ENCODE measurements around the gene RNF103. TPM values are rescaled to one million over a fixed set of nuclear protein-coding genes. Genes with fewer than 3 reads are reported as not detected.
"Not testable (repeated sequence)": the region's sequence is repeated elsewhere in the genome, so short reads cannot be mapped to it uniquely, and the experiment has no call there.

RNF103 gene
- total RNA-seq, 1 donor from 2014 or later = 41.2 TPM

DNA sequence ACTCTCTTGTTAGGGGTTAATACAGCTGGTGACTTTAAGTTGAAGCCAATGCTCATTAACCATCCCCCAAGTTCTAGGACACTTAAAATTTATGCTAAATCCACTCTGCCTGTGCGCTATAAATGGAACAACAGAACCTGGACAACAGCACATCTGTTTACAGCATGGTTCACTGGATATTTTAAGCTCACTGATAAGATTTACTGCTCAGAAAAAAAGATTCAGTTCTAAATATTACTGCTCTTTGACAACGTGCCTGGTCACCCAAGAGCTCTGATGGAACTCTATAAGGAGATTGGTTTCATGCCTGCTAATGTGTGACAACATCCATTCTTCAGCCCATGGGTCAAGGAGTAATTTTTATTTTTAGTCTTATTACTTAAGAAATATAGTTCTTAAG, 27.5 kb downstream of the RNF103 start:
- Mint-ChIP-seq H3K4me3 (no peak overlapping the region), H3K36me3 (no peaks in the 10 kb centered on the region), H3K27ac (no peak overlapping the region), H3K4me1 (peaks cover 3% of the 10 kb centered on the region), H3K9me3 (peaks cover 2% of the 10 kb centered on the region), H3K27me3 (ENCODE audit: low read depth) (no peaks in the 10 kb centered on the region)
- TF ChIP-seq, protein P1, sequence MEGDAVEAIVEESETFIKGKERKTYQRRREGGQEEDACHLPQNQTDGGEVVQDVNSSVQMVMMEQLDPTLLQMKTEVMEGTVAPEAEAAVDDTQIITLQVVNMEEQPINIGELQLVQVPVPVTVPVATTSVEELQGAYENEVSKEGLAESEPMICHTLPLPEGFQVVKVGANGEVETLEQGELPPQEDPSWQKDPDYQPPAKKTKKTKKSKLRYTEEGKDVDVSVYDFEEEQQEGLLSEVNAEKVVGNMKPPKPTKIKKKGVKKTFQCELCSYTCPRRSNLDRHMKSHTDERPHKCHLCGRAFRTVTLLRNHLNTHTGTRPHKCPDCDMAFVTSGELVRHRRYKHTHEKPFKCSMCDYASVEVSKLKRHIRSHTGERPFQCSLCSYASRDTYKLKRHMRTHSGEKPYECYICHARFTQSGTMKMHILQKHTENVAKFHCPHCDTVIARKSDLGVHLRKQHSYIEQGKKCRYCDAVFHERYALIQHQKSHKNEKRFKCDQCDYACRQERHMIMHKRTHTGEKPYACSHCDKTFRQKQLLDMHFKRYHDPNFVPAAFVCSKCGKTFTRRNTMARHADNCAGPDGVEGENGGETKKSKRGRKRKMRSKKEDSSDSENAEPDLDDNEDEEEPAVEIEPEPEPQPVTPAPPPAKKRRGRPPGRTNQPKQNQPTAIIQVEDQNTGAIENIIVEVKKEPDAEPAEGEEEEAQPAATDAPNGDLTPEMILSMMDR (IDR thresholded peaks at IDR 0.05; ENCODE audit: unreplicated experiment) = no peak
- DNase-seq (ENCODE audit: low spot score in 2 of 2, unreplicated experiment in 2 of 2) = no peak

DNA sequence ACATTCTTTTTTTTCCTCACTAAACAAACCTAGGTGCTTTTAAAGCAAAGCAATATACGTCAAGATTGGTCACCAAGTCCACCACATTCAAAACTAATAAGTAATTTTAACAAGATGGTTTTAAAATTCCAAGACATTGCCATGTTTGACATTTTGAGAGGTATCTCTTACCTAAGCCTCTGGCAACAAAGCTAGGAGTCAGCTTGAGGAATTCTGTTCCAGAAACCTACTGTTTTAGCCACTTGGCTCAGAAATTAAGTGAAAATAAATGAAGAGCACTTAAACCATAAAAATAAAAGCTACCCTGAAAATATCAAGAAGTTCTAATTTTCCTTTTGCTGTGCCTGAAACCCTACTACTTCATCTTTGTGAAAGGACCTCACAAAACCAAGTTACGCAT, 30.4 kb downstream of the RNF103 start:
- peaks cover 13% of the 10 kb centered on the region for H3K9me3 Mint-ChIP-seq
- no peak overlapping the region for H3K27ac Mint-ChIP-seq
- no peaks in the 10 kb centered on the region for H3K36me3 Mint-ChIP-seq
- no peak overlapping the region for H3K4me3 Mint-ChIP-seq
- TF ChIP-seq, protein P1 (IDR thresholded peaks at IDR 0.05; ENCODE audit: unreplicated experiment) = no peak
- no peaks in the 10 kb centered on the region for H3K27me3 Mint-ChIP-seq (ENCODE audit: low read depth)
- peaks cover 3% of the 10 kb centered on the region for H3K4me1 Mint-ChIP-seq
- no peak for DNase-seq (ENCODE audit: low spot score in 2 of 2, unreplicated experiment in 2 of 2)

DNA sequence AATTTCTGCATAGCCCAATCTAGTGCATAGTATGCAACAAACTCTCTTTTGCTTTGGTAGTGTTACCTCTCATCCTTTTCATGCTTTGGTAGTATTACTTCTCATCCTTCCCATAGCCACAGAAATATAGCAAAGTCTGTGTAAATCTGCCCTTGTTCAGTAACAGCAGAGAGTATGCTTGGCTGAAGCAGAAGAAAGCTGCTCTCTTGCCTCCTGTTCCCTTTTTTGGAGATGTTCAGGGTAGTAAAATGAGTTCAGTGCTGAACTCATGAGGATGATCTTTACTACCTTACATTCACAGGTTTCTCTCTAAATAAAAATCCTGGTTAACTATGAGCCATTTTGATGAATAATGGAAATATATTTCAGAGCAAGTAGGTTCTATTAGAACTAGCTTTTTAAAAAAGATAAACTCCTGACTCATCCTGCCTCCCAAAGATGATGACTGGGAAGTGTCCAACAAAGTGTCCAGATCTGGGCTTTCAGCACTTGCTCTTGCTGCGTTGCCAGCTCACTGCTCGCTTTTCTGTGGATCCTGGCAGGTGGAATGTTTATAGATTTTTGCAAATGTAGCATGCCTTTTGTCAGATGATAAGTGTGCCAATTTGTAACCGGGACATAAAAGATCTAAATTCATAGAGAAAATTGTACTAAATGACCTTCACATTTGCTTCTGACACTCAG, 31.0 kb downstream of the RNF103 start:
- DNase-seq (ENCODE audit: low spot score in 2 of 2, unreplicated experiment in 2 of 2) = no peak
- H3K27me3 Mint-ChIP-seq (ENCODE audit: low read depth) = no peaks in the 10 kb centered on the region
- TF ChIP-seq, protein P1 (IDR thresholded peaks at IDR 0.05; ENCODE audit: unreplicated experiment) = no peak
- peaks cover 1% of the 10 kb centered on the region for H3K4me1 Mint-ChIP-seq
- H3K9me3 Mint-ChIP-seq = peaks cover 13% of the 10 kb centered on the region
- no peaks in the 10 kb centered on the region for H3K36me3 Mint-ChIP-seq
- no peak overlapping the region for H3K4me3 Mint-ChIP-seq
- no peak overlapping the region for H3K27ac Mint-ChIP-seq

DNA sequence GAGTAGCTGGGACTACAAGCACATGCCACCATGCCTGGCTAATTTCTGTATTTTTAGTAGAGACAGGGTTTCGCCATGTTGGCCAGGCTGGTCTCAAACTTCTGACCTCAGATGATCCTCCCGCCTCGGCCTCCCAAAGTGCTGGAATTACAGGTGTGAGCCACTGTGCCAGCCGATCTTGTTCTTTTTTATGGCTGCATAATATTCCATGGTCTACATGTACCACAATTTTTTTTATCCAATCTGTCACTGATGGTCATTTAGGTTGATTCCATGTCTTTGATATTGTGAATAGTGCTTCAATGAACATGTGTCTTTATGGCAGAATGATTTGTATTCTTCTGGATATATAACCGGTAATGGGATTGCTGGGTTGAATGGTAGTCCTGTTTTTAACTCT, 34.0 kb downstream of the RNF103 start:
- H3K9me3 Mint-ChIP-seq = peaks cover 13% of the 10 kb centered on the region
- not testable (repeated sequence) for H3K4me3 Mint-ChIP-seq; H3K27ac Mint-ChIP-seq; H3K4me1 Mint-ChIP-seq; DNase-seq (ENCODE audit: low spot score in 2 of 2, unreplicated experiment in 2 of 2); H3K27me3 Mint-ChIP-seq (ENCODE audit: low read depth); H3K36me3 Mint-ChIP-seq

DNA sequence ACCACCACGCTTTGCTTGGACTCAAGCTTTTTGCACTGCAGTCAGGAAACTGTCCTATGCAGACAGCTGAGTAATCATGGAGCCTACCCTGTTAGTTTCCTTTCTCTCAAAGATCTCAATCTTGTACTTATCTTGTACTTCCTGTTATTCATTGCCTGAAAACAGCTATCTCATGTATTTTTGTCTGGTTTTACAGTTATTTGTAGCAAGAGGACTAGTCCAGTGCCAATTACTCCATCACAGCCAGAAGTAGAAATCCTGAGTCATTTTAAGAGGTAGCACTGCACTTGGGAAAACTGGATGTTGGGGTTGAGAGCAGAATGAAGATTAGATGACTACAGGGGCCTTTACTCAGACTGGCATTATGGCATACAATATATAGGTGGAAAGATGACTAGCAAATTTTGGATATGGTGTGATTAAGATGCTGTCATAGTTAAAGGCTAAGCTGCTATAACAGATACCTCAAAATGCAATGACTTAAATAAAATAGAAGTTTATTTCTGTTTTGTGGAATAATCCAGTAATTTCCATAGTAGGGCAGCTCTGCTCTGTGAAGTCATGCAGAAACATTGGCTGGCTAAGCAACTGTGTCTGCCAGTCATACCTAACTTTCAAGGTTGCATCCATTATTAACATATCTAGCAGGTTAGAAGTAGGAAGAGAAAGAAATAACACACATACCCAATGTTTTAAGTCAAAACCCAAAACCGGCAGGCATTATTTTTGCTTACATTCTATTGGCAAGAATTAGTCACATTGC, 39.3 kb downstream of the RNF103 start:
- Mint-ChIP-seq H3K4me1 (no peaks in the 10 kb centered on the region), H3K4me3 (no peak overlapping the region), H3K9me3 (peaks cover 4% of the 10 kb centered on the region), H3K27me3 (ENCODE audit: low read depth) (peaks cover 14% of the 10 kb centered on the region), H3K36me3 (no peaks in the 10 kb centered on the region), H3K27ac (no peak overlapping the region)
- TF ChIP-seq, protein P1 (IDR thresholded peaks at IDR 0.05; ENCODE audit: unreplicated experiment) = no peak
- no peak for DNase-seq (ENCODE audit: low spot score in 2 of 2, unreplicated experiment in 2 of 2)

DNA sequence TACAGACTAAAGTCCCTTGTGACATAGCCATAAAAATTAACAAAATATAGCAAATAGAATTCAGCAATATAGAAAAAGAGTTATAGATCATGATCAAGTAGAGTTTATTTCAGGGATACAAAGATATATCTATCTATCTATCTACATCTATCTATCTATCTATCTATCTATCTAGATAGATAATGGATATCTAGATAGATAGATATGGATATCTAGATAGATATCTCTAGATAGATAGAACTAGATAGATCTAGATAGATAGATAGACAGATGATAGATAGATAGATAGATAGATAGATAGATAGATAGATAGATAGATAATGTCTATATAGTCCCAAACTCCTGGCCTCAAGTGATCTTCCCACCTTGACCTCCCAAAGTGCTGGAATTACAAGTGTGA, 43.1 kb downstream of the RNF103 start:
- DNase-seq (ENCODE audit: low spot score in 2 of 2, unreplicated experiment in 2 of 2) = no peak
- no peaks in the 10 kb centered on the region for H3K36me3 Mint-ChIP-seq
- H3K4me1 Mint-ChIP-seq = no peaks in the 10 kb centered on the region
- TF ChIP-seq, protein P1 (IDR thresholded peaks at IDR 0.05; ENCODE audit: unreplicated experiment) = no peak
- no peak overlapping the region for H3K4me3 Mint-ChIP-seq
- H3K27me3 Mint-ChIP-seq (ENCODE audit: low read depth) = peaks cover 16% of the 10 kb centered on the region
- no peak overlapping the region for H3K27ac Mint-ChIP-seq
- peaks cover 14% of the 10 kb centered on the region for H3K9me3 Mint-ChIP-seq
